GM12878 (cell line): Measurements from ENCODE around the gene PRR7. TPM values are rescaled to one million over a fixed set of nuclear protein-coding genes. Genes with fewer than 3 reads are reported as not detected.

ENCODE experiments used
- CHD2 ChIP-seq: IDR thresholded peaks from 2 replicates; pipeline ENCODE4 v1.6.1; 2011; ENCODE audit warnings: low read depth, low read length, improper control_type of control experiment, borderline replicate concordance
- DPF2 ChIP-seq: fragments of 450-650 bp; IDR thresholded peaks from 2 replicates; pipeline ENCODE4 v1.6.1; 2017; ENCODE audit warnings: mild to moderate bottlenecking
- FOS ChIP-seq: IDR thresholded peaks from 3 replicates; pipeline ENCODE4 v1.6.1; 2011; ENCODE audit warnings: borderline replicate concordance; ENCODE audit not compliant: insufficient read length; ENCODE audit errors: extremely low read depth
- FOXK2 ChIP-seq: fragments of 450-650 bp; IDR thresholded peaks from 2 replicates; pipeline ENCODE4 v1.6.1; 2017; ENCODE audit warnings: mild to moderate bottlenecking, moderate library complexity
- IKZF2 ChIP-seq, 2 experiments: fragments of 450-650 bp; IDR thresholded peaks; 2 replicates each; pipeline ENCODE4 v1.6.1; 2017; ENCODE audit warnings: mild to moderate bottlenecking in 2 of 2, moderate library complexity in 2 of 2
- JUND ChIP-seq: IDR thresholded peaks from 2 replicates; pipeline ENCODE4 v1.6.1; 2012; ENCODE audit warnings: low read depth, mild to moderate bottlenecking, low read length, improper control_type of control experiment, moderate library complexity
- RAD21 ChIP-seq: IDR thresholded peaks from 2 replicates; pipeline ENCODE4 v1.6.1; 2011; ENCODE audit warnings: mild to moderate bottlenecking, low read depth, low read length, moderate library complexity; ENCODE audit not compliant: insufficient read depth
- SMAD1 ChIP-seq: fragments of 450-650 bp; IDR thresholded peaks from 2 replicates; pipeline ENCODE4 v1.6.1; 2018; ENCODE audit warnings: mild to moderate bottlenecking, low read depth; ENCODE audit not compliant: partially characterized antibody
- SP1 ChIP-seq: IDR thresholded peaks from one replicate; pipeline ENCODE4 v1.6.1; 2011; ENCODE audit warnings: low read depth, low read length
- SREBF1 ChIP-seq: IDR thresholded peaks from 2 replicates; pipeline ENCODE4 v1.6.1; 2012; ENCODE audit warnings: mild to moderate bottlenecking, low read length
- TCF12 ChIP-seq: IDR thresholded peaks from 2 replicates; pipeline ENCODE4 v1.6.1; 2011; ENCODE audit warnings: low read depth, mild to moderate bottlenecking, low read length
- polyA plus RNA-seq, 11 experiments: library from polyadenylated mRNA; depleted of rRNA in 4 of 11; unstranded in 6 of 11; stranded (reverse) in 5 of 11; fragments of >200 nt; fragmentation: Nextera tagmentation in 4 of 11; fragmentation: Illumina TruSeq in 1 of 11; extraction: Ambion mirVana in 4 of 11; extraction: Trizol in 1 of 11; gene quantifications; 1 replicate in 1 of 11; 2 replicates in 10 of 11; pipeline versions ENCODE4 v1.2.1 to v1.2.3, GENCODE V29; 2011 to 2016; ENCODE audit warnings: inconsistent platforms in 2 of 11, missing spikeins in 2 of 11, low read depth in 1 of 11
- total RNA-seq, 4 experiments: library from RNA; depleted of rRNA in 3 of 4; stranded (reverse); fragments of >200 nt in 3 of 4; fragmentation: Illumina TruSeq in 1 of 4; extraction: Trizol in 1 of 4; gene quantifications; 2 replicates each; pipeline versions ENCODE4 v1.2.1 to v1.2.3, GENCODE V29; 2013 to 2021
- TF ChIP-seq, protein P1 (sequence below): fragments of 450-650 bp; IDR thresholded peaks from 2 replicates; pipeline ENCODE4 v1.6.1; 2017; ENCODE audit warnings: mild to moderate bottlenecking, moderate library complexity
- TF ChIP-seq, protein P2 (sequence below): fragments of 450-650 bp; conservative IDR thresholded peaks from 2 replicates; pipeline ENCODE4 v1.6.1; 2017; ENCODE audit warnings: mild to moderate bottlenecking, moderate library complexity
- TF ChIP-seq, protein P3 (sequence below): IDR thresholded peaks from 2 replicates; pipeline ENCODE4 v1.6.1; 2012; ENCODE audit warnings: low read depth, low read length, improper control_type of control experiment
- TF ChIP-seq, protein P4 (sequence below): fragments of 450-650 bp; IDR thresholded peaks from 2 replicates; pipeline ENCODE4 v1.6.1; 2018; ENCODE audit warnings: mild to moderate bottlenecking, low read depth, moderate library complexity; ENCODE audit not compliant: partially characterized antibody
- TF ChIP-seq, protein P5 (sequence below): IDR thresholded peaks from 2 replicates; pipeline ENCODE4 v1.6.1; 2012; ENCODE audit warnings: low read length, inconsistent platforms

The PRR7 gene
- total and polyA plus RNA-seq, 10 of the 15 experiments (the other 5 are each of a cell fraction or from before 2014, with no cell fraction given), result 0.09 to 18.8 (median 4.6) TPM; not detected in 2

DNA sequence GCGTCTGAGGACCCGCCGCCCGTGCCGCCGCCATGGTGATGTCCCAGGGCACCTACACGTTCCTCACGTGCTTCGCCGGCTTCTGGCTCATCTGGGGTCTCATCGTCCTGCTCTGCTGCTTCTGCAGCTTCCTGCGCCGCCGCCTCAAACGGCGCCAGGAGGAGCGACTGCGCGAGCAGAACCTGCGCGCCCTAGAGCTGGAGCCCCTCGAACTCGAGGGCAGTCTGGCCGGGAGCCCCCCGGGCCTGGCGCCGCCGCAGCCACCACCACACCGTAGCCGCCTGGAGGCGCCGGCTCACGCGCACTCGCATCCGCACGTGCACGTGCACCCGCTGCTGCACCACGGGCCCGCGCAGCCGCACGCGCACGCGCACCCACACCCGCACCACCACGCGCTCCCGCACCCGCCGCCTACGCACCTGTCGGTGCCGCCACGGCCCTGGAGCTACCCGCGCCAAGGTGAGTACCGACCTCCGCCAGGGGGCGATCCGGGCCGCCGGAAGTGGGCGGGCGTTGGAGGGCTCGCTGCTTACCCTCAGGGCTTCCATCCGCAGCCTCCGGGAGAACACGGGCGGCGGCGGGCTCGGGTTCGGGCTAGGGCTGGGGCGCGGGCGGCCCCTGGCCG lies 8.5 kb downstream of the PRR7 start (continued):
- TF ChIP-seq, protein P1, sequence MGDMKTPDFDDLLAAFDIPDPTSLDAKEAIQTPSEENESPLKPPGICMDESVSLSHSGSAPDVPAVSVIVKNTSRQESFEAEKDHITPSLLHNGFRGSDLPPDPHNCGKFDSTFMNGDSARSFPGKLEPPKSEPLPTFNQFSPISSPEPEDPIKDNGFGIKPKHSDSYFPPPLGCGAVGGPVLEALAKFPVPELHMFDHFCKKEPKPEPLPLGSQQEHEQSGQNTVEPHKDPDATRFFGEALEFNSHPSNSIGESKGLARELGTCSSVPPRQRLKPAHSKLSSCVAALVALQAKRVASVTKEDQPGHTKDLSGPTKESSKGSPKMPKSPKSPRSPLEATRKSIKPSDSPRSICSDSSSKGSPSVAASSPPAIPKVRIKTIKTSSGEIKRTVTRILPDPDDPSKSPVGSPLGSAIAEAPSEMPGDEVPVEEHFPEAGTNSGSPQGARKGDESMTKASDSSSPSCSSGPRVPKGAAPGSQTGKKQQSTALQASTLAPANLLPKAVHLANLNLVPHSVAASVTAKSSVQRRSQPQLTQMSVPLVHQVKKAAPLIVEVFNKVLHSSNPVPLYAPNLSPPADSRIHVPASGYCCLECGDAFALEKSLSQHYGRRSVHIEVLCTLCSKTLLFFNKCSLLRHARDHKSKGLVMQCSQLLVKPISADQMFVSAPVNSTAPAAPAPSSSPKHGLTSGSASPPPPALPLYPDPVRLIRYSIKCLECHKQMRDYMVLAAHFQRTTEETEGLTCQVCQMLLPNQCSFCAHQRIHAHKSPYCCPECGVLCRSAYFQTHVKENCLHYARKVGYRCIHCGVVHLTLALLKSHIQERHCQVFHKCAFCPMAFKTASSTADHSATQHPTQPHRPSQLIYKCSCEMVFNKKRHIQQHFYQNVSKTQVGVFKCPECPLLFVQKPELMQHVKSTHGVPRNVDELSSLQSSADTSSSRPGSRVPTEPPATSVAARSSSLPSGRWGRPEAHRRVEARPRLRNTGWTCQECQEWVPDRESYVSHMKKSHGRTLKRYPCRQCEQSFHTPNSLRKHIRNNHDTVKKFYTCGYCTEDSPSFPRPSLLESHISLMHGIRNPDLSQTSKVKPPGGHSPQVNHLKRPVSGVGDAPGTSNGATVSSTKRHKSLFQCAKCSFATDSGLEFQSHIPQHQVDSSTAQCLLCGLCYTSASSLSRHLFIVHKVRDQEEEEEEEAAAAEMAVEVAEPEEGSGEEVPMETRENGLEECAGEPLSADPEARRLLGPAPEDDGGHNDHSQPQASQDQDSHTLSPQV, result peak; percentile 89; the same call in 1 of the 2 replicates
- TF ChIP-seq DPF2, result peak; percentile 72
- TF ChIP-seq FOS, result no peak
- TF ChIP-seq RAD21, result peak; percentile 29; the same call in 1 of the 2 replicates
- no peak for TF ChIP-seq SMAD1
- TF ChIP-seq, protein P2, sequence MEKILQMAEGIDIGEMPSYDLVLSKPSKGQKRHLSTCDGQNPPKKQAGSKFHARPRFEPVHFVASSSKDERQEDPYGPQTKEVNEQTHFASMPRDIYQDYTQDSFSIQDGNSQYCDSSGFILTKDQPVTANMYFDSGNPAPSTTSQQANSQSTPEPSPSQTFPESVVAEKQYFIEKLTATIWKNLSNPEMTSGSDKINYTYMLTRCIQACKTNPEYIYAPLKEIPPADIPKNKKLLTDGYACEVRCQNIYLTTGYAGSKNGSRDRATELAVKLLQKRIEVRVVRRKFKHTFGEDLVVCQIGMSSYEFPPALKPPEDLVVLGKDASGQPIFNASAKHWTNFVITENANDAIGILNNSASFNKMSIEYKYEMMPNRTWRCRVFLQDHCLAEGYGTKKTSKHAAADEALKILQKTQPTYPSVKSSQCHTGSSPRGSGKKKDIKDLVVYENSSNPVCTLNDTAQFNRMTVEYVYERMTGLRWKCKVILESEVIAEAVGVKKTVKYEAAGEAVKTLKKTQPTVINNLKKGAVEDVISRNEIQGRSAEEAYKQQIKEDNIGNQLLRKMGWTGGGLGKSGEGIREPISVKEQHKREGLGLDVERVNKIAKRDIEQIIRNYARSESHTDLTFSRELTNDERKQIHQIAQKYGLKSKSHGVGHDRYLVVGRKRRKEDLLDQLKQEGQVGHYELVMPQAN, result peak; percentile 45; the same call in 1 of the 2 replicates
- TF ChIP-seq, protein P3, sequence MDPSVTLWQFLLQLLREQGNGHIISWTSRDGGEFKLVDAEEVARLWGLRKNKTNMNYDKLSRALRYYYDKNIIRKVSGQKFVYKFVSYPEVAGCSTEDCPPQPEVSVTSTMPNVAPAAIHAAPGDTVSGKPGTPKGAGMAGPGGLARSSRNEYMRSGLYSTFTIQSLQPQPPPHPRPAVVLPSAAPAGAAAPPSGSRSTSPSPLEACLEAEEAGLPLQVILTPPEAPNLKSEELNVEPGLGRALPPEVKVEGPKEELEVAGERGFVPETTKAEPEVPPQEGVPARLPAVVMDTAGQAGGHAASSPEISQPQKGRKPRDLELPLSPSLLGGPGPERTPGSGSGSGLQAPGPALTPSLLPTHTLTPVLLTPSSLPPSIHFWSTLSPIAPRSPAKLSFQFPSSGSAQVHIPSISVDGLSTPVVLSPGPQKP, result peak; percentile 96
- TF ChIP-seq CHD2, result 0 out of 2 replicates have a peak, but pooled peaks have one; percentile 17
- TF ChIP-seq, protein P4, sequence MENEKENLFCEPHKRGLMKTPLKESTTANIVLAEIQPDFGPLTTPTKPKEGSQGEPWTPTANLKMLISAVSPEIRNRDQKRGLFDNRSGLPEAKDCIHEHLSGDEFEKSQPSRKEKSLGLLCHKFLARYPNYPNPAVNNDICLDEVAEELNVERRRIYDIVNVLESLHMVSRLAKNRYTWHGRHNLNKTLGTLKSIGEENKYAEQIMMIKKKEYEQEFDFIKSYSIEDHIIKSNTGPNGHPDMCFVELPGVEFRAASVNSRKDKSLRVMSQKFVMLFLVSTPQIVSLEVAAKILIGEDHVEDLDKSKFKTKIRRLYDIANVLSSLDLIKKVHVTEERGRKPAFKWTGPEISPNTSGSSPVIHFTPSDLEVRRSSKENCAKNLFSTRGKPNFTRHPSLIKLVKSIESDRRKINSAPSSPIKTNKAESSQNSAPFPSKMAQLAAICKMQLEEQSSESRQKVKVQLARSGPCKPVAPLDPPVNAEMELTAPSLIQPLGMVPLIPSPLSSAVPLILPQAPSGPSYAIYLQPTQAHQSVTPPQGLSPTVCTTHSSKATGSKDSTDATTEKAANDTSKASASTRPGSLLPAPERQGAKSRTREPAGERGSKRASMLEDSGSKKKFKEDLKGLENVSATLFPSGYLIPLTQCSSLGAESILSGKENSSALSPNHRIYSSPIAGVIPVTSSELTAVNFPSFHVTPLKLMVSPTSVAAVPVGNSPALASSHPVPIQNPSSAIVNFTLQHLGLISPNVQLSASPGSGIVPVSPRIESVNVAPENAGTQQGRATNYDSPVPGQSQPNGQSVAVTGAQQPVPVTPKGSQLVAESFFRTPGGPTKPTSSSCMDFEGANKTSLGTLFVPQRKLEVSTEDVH, result no peak
- peak; percentile 53 for TF ChIP-seq SP1
- TF ChIP-seq, protein P5, sequence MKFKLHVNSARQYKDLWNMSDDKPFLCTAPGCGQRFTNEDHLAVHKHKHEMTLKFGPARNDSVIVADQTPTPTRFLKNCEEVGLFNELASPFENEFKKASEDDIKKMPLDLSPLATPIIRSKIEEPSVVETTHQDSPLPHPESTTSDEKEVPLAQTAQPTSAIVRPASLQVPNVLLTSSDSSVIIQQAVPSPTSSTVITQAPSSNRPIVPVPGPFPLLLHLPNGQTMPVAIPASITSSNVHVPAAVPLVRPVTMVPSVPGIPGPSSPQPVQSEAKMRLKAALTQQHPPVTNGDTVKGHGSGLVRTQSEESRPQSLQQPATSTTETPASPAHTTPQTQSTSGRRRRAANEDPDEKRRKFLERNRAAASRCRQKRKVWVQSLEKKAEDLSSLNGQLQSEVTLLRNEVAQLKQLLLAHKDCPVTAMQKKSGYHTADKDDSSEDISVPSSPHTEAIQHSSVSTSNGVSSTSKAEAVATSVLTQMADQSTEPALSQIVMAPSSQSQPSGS, result no peak
- 0 out of 2 replicates have a peak, but pooled peaks have one; percentile 6 for TF ChIP-seq JUND
- TF ChIP-seq TCF12, result 0 out of 2 replicates have a peak, but pooled peaks have one; percentile 13
- TF ChIP-seq SREBF1, result no peak
- TF ChIP-seq FOXK2, result no peak
- TF ChIP-seq IKZF2 (IDR thresholded peaks at IDR 0.05), result peak in 1 of 2 experiments; percentile 43; a peak in 1 of 4 replicates
